OCI-LY3 (cell line): ENCODE measurements around the gene GCLM.
"Not testable (repeated sequence)": the region's sequence is repeated elsewhere in the genome, so short reads cannot be mapped to it uniquely, and the experiment has no call there.

Experiments used
- CTCF ChIP-seq: fragments of 200-600, 300-600 bp; sonication (generic); IDR thresholded peaks from 2 replicates; pipeline ENCODE4 v1.5.1; 2014; ENCODE audit warnings: antibody characterized with exemption, low read length, low read depth
- EZH2phosphoT487 ChIP-seq: fragments of 200-600 bp; shearing (Covaris generic); IDR thresholded peaks from 2 replicates; pipeline ENCODE4 v1.6.1; 2018; ENCODE audit warnings: antibody characterized with exemption, mixed run types, low read depth

- not testable (repeated sequence) for TF ChIP-seq CTCF, EZH2phosphoT487
Measured at GRCh38 chr1:93857653-93858052, 51.6 kb downstream of the GCLM start.
